GM10248 (cell line): ENCODE data around the gene RABAC1.
"Not testable (repeated sequence)": the region's sequence is repeated elsewhere in the genome, so short reads cannot be mapped to it uniquely, and the experiment has no call there.

Experiments used
- CTCF ChIA-PET: fragments of 300-600 bp; sonication (Branson Sonifier 250); formaldehyde crosslinking; extraction: SDS; loops from one replicate; lab custom pipeline; 2021; ENCODE audit warnings: antibody characterized with exemption; lab: Yijun Ruan, JAX
- POLR2A ChIA-PET: fragments of 350-650 bp; sonication (Branson Sonifier 250); formaldehyde crosslinking; extraction: SDS; loops from one replicate; lab custom pipeline; 2020; ENCODE audit warnings: antibody characterized with exemption; lab: Yijun Ruan, JAX
- DNase-seq: peaks from one replicate; pipeline ENCODE4 v3.0.0; 2012; ENCODE audit errors: extremely low spot score
- CTCF ChIP-seq: IDR thresholded peaks from 2 replicates; pipeline ENCODE4 v1.5.1; 2012; ENCODE audit warnings: mild to moderate bottlenecking, low read depth; ENCODE audit errors: extremely low read depth, missing control alignments, control extremely low read depth

RABAC1 gene

GRCh38 chr19:41917676-41918075 is 41.4 kb downstream of the RABAC1 start:
- CTCF ChIA-PET: no interaction called here
- POLR2A ChIA-PET: no interaction called here

GRCh38 chr19:41915776-41916414 is 43.2 kb downstream of the RABAC1 start:
- no peak for DNase-seq
- no peak for TF ChIP-seq CTCF
- ChIA-PET POLR2A (no interaction called here), CTCF (no interaction called here)

More at GRCh38 chr19:41917676-41918075, 41.4 kb downstream of the RABAC1 start:
- DNase-seq: no peak
- TF ChIP-seq CTCF: no peak

DNA sequence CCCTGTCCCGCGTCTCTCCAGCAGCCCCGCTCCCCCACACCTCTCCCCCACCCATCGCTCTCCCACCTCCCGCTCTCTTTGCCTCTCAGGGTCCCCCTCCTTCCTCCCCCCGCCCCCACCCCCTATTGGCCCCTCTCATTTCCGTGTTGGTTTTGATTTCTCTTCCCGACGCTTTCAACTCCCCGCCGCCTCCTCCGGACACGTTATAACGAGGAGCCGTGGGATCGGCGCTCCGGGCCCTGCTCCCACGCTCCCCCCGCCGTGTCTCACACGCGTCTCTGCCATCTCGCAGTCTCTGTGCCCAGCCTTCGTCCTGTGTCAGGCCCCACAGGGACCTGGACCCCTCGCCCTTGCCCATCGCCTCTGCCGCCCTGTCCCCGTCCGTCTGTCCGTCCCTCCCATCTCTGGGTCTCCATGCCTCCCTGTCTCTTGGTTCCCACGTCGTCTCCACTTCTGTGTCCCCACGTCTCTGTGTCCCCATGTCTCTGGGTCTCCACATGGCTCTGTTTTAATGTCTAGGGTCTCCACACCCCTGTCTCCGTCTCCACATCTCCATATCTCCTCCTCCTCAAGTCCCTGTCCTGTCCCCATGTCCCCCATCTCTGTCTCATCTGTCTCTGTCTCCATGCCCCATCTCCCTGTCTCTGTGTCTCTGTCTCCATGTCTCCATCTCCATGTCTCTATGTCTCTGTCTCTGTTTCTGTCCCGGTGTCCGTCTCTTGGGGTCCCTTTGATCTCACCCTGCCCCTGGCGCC is 43.9 kb downstream of the RABAC1 start:
- POLR2A ChIA-PET: no interaction called here
- no peak for DNase-seq
- CTCF ChIA-PET: no interaction called here
- TF ChIP-seq CTCF: no peak

DNA sequence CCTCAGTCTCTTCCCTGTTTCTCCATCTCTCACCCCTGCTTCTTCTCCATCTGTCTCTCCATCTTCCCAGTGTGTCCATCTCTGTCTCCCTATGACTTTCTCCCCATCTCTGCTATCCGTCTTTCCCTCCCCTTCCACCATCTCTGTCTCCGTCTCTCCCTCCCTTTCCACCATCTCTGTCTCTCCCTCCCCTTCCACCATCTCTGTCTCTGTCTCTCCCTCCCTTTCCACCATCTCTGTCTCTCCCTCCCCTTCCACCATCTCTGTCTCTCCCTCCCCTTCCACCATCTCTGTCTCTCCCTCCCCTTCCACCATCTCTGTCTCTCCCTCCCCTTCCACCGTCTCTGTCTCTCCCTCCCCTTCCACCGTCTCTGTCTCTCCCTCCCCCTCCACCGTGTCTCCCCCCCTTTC is 44.7 kb downstream of the RABAC1 start:
- CTCF ChIA-PET, POLR2A ChIA-PET, DNase-seq: not testable (repeated sequence)

- ChIA-PET POLR2A (no interaction called here), CTCF (no interaction called here)
- DNase-seq: no peak
- TF ChIP-seq CTCF: no peak
Measured at GRCh38 chr19:41913538-41914423, 45.3 kb downstream of the RABAC1 start.

DNA sequence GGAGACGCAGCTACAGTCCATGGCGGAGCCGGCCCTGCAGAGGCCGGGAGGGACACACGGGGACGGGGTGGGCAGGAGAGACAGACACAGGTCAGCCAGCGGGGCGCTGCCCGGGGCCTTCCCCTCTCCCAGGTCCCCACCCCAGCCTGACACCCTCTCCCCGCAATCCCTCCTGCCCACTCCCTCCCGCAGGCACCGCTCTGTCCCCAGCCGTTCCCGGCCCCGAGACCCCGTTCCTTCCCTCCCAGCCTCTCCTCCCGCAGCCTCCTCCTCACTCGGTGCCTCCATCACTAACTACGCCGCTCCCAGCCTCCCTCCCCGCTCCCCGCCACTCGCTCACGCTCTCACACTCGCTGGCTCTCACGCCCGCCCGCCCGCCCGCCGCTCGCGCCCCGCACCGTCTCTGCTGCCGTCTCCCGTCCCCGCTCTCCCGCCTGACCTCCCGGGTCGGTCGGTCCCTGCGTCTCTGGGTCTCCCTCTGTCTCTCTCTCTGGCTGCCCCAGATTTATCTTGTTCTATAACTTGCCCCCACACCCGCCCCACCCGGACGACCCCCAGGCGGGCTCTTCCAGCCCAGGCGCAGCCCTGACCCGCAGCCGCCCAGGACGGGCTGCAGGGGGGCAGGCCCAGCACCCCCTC is 46.1 kb downstream of the RABAC1 start:
- ChIA-PET POLR2A (no interaction called here), CTCF (no interaction called here)
- no peak for TF ChIP-seq CTCF
- DNase-seq: no peak
